ENCODE results near the gene C13orf42. TPM values are rescaled to one million over a fixed set of nuclear protein-coding genes. Genes with fewer than 3 reads are reported as not detected.
A peak's percentile ranks its signal among the peaks of the same experiment; 100 is the strongest.

The C13orf42 gene
- total RNA-seq, 1 donor from 2014 or later: not detected

GRCh38 chr13:51071493-51071892, 39.6 kb downstream of the C13orf42 start:
- Histone ChIP-seq H3K9me3 (replicated peaks) (no peaks in the 10 kb centered on the region), H3K36me3 (no peaks in the 10 kb centered on the region), H3K27me3 (ENCODE audit: low read depth) (no peaks in the 10 kb centered on the region), H3K27ac (replicated peaks) (no peak overlapping the region), H3K4me3 (no peak overlapping the region), H3K4me1 (peaks cover 28% of the 10 kb centered on the region)
- intact Hi-C loops (cut with micrococcal nuclease): no loop called here
- no peak for DNase-seq
- no peak for TF ChIP-seq CTCF (IDR thresholded peaks at IDR 0.05; ENCODE audit: borderline replicate concordance)

GRCh38 chr13:51070005-51070649, 40.9 kb downstream of the C13orf42 start:
- intact Hi-C loops (cut with micrococcal nuclease): no loop called here
- DNase-seq: peak; percentile 85
- H3K4me3 ChIP-seq: no peak overlapping the region

GRCh38 chr13:51068501-51068900, 42.6 kb downstream of the C13orf42 start:
- intact Hi-C loops (cut with micrococcal nuclease): no loop called here
- DNase-seq: no peak
- H3K36me3 ChIP-seq: no peaks in the 10 kb centered on the region
- H3K27me3 ChIP-seq (ENCODE audit: low read depth): peaks cover 16% of the 10 kb centered on the region
- H3K4me1 ChIP-seq: peaks cover 37% of the 10 kb centered on the region
- no peak overlapping the region for H3K4me3 ChIP-seq
- H3K27ac ChIP-seq (replicated peaks): no peak overlapping the region
- H3K9me3 ChIP-seq (replicated peaks): no peaks in the 10 kb centered on the region
- no peak for TF ChIP-seq CTCF (IDR thresholded peaks at IDR 0.05; ENCODE audit: borderline replicate concordance)

More at GRCh38 chr13:51070005-51070649, 40.9 kb downstream of the C13orf42 start:
- Histone ChIP-seq H3K9me3 (replicated peaks) (no peaks in the 10 kb centered on the region), H3K27ac (replicated peaks) (no peak overlapping the region), H3K36me3 (no peaks in the 10 kb centered on the region), H3K27me3 (ENCODE audit: low read depth) (peaks cover 4% of the 10 kb centered on the region), H3K4me1 (peaks cover 37% of the 10 kb centered on the region)
- peak; percentile 94 for TF ChIP-seq CTCF (IDR thresholded peaks at IDR 0.05; ENCODE audit: borderline replicate concordance)

- Histone ChIP-seq H3K36me3 (no peaks in the 10 kb centered on the region), H3K27me3 (ENCODE audit: low read depth) (peaks cover 18% of the 10 kb centered on the region), H3K4me3 (no peak overlapping the region), H3K27ac (replicated peaks) (no peak overlapping the region), H3K9me3 (replicated peaks) (no peaks in the 10 kb centered on the region), H3K4me1 (peaks cover 37% of the 10 kb centered on the region)
- intact Hi-C loops (cut with micrococcal nuclease): no loop called here
- no peak for DNase-seq
- no peak for TF ChIP-seq CTCF (IDR thresholded peaks at IDR 0.05; ENCODE audit: borderline replicate concordance)
These were observed 43.4 kb downstream of the C13orf42 start for GRCh38 chr13:51067706-51068105.

- no peak overlapping the region for H3K4me3 ChIP-seq
- DNase-seq: no peak
- H3K4me1 ChIP-seq: peaks cover 37% of the 10 kb centered on the region
- H3K27ac ChIP-seq (replicated peaks): no peak overlapping the region
- peaks cover 18% of the 10 kb centered on the region for H3K27me3 ChIP-seq (ENCODE audit: low read depth)
- intact Hi-C loops (cut with micrococcal nuclease): no loop called here
- H3K36me3 ChIP-seq: no peaks in the 10 kb centered on the region
- no peak for TF ChIP-seq CTCF (IDR thresholded peaks at IDR 0.05; ENCODE audit: borderline replicate concordance)
- no peaks in the 10 kb centered on the region for H3K9me3 ChIP-seq (replicated peaks)
These were observed 43.8 kb downstream of the C13orf42 start for GRCh38 chr13:51067210-51067701.
